ENCODE data around the gene COBL.

- TF ChIP-seq YY1 (IDR thresholded peaks at IDR 0.05; ENCODE audit: low read depth) = no peak
- no peak for TF ChIP-seq REST (IDR thresholded peaks at IDR 0.05; ENCODE audit: low read depth)
- no peak for TF ChIP-seq FOXM1 (IDR thresholded peaks at IDR 0.05; ENCODE audit: borderline replicate concordance, low read depth)
- TF ChIP-seq RAD21 (IDR thresholded peaks at IDR 0.05; ENCODE audit: low read depth) = no peak
- TF ChIP-seq EP300 (IDR thresholded peaks at IDR 0.05; ENCODE audit: borderline replicate concordance) = no peak
Measured at GRCh38 chr7:51090411-51090810, 226.2 kb downstream of the COBL start.
